ENCODE results near the gene AMER1.
"Not testable (repeated sequence)": the region's sequence is repeated elsewhere in the genome, so short reads cannot be mapped to it uniquely, and the experiment has no call there.

The AMER1 gene

DNA sequence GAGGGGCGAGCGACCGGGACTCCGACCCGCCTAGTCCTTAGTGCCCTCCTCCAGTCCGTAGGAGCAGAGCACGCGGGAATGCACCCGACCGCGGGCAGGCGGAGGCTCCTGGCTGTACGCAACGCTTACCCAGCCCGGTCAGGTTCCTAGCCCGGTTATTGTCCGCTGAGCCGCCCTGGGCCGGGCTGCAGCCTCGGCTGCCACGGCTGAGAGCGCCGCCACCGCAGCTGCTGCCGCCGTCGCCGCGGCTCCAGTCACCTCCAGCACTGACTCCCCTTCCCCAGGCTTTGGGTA is at the start of gene AMER1:
Gene AMER1, minus strand, starts transcription at position 268 of the 294 bp plus-strand sequence. CDS start 12,422 bp downstream, outside the sequence.
- DNase-seq (ENCODE audit: low spot score), result peak; percentile 39

GRCh38 chrX:64230123-64230970 is 24.8 kb upstream of the AMER1 start, which contains the start of gene ASB12:
Gene ASB12, minus strand, starts transcription at chrX:64230607. Its CDS starts 4,957 bp downstream, at chrX:64225650.
- no peak for DNase-seq (ENCODE audit: low spot score)

DNA sequence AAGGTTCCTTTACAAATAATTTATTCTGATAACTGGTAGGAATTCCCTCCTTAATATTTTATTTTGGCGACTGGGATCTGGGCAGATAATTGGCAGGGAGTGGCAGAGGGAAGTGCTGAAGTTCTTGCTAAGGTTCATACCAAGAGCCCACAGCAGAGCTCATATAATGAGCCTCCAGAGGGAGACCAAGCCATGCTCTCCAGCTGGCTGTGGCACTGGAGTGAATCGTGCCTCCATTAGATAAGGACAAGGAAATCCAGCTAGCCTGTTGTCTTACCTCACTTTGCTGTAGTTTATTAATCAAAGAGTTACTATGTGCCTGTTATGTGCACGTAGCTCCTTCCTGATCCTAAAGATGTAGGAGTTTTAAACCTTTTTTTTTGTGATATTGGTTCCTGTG is 23.6 kb upstream of the AMER1 start:
- DNase-seq (ENCODE audit: low spot score), result no peak

DNA sequence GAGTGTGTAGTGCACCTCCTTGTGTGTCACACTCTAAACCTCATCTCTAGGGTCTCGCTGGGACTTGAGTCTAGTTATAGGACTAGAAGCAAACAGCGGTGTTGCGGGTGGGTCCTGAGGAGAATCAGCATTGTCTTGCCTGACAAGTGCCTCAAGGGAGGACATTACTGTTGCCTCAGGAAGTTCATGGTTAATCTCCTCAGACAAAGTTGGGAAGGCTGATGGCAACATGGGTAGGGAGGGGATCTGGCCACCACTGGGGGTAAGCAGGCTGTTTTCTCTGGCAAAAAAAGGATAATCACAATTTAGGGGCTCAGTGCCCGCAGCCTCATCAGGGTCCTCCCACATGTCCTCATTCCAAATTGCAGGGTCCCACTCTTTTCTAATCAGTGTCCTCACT is 12.5 kb upstream of the AMER1 start:
- no peak for DNase-seq (ENCODE audit: low spot score)

- DNase-seq (ENCODE audit: low spot score), result not testable (repeated sequence)
Observed at GRCh38 chrX:64213989-64214388, 8.5 kb upstream of the AMER1 start.

- DNase-seq (ENCODE audit: low spot score), result no peak
Observed at GRCh38 chrX:64206556-64207162, 1.2 kb upstream of the AMER1 start.

DNA sequence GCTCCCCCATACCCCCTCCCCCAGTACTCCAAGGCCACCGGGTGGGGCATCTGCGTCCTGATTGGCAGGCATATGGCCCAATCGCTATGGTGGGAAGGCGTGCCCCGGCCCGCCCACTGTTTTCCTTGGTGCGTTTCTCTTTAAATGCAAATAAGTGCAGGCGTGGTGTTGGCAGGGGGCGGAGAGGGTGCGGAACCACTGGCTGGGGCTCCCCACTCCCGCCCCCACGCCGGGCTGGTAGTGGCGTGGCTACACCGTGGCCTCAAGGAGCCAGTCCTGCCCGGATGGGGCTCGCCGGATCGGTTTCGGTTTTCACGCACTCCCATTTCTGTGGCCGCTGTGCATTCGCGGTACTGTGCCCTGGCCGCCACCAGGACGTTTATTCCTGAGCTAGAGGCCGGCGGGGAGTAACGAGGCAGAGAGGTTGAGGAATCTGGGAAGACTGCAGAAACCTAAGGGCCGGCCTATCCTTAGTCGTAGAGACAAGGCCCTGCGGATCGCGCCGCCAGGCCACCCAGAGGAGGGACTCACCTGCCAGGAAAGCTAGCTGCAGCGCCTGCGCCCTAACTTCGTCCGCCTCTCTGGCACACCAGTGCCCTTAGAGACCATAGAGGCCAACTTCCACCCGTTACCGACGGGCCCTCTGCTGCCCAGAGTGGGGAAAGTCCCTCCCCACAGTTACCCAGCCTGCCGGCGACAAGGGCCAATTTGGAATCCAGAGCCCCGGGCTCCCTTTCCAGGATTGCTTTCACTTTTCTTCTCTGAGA is 410 bp upstream of the AMER1 start:
- peak; percentile 89 for DNase-seq (ENCODE audit: low spot score)

DNA sequence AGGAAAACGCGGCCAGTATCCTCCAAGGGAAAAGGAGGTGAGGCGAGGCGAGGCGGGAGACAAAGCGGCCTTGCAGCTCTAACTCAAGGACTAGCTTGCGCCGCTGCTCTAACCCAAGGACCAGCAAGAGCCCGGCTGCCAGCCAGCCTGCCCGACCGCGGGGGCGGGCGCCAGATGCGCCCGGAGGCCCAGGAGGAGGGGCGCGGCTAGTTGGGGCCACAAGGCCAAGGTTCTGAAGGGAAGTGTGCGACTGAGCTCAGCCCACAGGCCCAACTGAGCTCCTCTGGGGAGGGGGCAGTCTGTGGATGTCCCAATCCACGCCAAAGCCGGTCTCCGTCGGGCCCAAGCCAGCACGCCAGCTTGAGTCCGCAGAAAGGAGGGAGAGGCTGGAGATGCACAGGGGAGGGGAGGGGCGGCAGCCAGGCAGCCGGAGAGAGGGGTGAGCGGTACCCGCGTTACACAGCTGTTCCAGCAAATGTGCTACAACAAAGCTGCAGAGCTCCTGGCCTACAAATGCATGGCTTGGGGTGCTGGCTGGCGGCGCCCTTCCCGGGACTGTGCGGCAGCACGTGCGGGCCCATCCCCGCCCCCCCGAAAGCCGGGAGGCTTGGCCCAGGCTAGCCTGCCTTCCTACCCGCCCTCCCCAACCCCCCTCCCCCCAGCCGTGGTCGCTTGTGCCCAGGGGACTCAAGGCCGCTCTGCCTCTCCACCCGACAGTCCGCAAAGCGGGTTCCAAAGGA is 637 bp downstream of the AMER1 start:
- DNase-seq (ENCODE audit: low spot score), result peak; percentile 37

DNA sequence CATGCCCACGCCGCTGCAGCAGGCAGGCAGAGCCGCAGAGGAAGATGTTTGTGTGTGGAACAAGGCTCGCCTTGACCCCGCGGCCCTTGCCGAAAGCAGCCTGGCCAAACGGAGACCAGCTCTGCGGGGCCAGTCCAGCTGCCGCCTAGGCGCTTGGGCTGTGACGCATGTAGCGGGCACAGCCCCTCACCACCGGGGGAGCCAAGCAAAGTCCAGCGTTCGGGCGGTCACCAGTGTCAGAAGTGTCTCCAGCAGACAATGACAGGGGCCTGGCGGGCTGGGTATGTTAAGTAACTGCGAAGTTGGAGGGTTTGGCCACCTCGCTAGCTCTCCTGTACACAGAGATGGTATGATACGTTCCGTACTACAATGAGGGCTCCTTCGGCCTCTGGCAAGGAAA is 1.3 kb downstream of the AMER1 start:
- no peak for DNase-seq (ENCODE audit: low spot score)

GRCh38 chrX:64202808-64203325 is 2.6 kb downstream of the AMER1 start:
- no peak for DNase-seq (ENCODE audit: low spot score)

DNA sequence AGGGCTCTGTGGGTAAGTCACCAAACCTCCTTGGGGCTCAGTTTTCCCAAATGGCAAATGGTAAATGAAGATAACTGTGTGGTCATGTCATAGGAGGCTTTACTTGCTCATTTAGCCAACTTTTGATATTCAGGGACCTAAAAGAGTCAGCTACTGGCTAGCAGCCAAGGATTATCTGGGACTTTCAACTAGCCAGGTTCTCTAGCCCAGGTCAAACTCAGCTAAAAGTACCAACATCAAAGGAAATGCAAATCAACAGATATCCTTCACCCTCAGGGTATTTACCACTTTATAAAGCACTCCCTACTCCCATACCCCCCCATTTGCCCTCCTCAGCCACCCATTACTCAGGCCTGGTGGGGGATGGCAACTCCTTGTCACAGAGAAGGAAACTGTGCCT is 7.5 kb downstream of the AMER1 start:
- DNase-seq (ENCODE audit: low spot score), result no peak

GRCh38 chrX:64196606-64197005 is 8.9 kb downstream of the AMER1 start:
- no peak for DNase-seq (ENCODE audit: low spot score)

DNA sequence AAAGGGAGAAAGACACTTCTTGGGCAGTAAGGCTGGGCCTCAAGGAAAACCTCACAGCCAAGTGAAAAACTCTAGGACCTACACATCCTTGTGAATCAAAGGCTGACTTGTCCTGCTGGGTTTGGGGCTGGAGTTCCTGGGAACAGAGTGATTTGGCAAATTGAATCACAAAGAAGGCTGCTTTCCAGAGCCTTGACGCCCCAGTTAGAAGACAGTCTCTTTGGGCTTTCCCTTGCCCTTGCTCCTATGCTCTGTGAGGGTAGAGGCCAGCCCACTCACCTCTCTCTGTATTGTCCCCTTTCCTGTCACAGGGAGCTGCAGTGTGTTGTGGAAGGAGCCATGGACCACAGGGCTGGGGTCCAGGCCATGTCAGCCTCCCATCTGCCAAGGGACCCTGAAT is 9.6 kb downstream of the AMER1 start:
- no peak for DNase-seq (ENCODE audit: low spot score)

DNA sequence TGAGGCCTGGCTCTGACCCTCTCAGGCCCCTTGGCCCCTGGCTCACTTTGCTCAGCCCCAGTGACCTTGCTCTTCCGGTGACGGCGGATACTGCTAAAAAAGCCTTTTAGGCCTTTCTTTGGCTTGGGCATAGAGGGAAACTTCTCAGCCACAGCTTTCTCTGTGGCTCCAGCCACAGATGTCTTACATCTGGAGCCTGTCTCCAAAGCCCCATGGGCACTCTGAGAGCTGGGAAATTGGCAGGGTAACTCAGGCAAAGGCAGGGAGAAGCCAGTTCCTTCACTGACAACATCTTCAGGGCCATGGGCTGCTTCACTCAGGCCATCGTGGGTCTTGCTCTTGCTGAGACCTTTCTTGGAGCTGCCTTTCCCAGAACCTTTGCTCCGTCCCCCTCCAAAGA is 12.8 kb downstream of the AMER1 start:
- DNase-seq (ENCODE audit: low spot score), result no peak

DNA sequence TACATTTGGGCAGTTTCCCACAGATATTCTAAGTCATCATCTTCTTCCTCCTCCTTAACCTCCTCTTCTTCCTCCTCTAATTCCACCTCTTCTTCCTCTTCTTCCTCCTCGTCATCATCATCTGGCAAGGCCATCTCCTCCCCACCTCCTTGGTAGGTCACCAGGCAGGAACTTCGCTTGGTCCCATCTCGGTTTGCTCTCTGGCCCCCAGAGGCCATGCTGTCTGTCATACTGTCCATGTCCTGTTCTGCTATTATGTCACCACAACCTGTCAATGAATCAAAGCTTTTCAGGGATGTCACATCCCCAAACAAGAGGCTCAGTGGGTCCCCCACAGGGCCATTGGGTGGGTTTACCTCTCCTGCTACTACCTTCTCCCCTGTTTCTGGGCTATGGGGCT is 13.5 kb downstream of the AMER1 start:
- DNase-seq (ENCODE audit: low spot score), result no peak

GRCh38 chrX:64191281-64192010 is 14.1 kb downstream of the AMER1 start:
- DNase-seq (ENCODE audit: low spot score), result no peak

DNA sequence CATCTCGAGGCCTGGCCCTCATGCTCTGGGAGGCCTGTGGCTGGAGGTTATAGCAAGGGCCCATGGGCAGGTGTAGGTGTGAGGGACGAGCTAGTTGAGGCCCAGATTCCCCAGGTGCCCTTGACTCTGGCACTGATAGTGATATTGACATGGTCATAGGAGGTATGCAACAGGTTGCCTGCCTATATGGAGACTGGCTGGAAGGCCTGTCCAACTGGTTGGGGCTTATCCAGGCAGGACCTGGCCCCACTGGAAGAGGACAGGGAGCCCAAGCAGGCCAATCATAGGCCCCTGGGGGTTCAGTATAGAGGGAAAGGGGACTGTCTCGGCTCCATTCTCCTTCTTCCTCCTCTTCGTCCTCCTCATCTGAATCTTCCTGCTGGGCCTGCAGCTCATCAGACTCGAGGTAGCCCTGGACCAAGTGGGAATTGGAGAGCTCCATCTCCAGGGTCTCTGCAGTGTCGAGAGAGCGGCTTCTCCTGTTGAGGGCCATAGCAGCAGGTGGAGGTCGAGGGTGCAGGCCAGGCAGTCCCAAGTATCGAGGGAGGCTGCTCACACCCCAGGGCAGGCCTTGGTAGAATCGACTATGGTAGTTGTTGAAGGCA is 15.3 kb downstream of the AMER1 start:
- DNase-seq (ENCODE audit: low spot score), result no peak

- DNase-seq (ENCODE audit: low spot score), result no peak
Observed at GRCh38 chrX:64188901-64189300, 16.6 kb downstream of the AMER1 start.

- no peak for DNase-seq (ENCODE audit: low spot score)
Observed at GRCh38 chrX:64187762-64188150, 17.8 kb downstream of the AMER1 start.

- DNase-seq (ENCODE audit: low spot score), result no peak
Observed at GRCh38 chrX:64186974-64187761, 18.3 kb downstream of the AMER1 start.
